Sigmoid colon (tissue), 4 donors: ENCODE measurements around the gene PCDHGA5.

Experiments used
- CTCF ChIP-seq, 4 experiments: fragments of 450-650 bp in 3 of 4; fragments of 200-600 bp in 1 of 4; IDR thresholded peaks; one replicate each; pipeline ENCODE4 v1.5.1; 2016 to 2019; ENCODE audit warnings: antibody characterized with exemption in 4 of 4, mild to moderate bottlenecking in 3 of 4, moderate library complexity in 2 of 4
- EP300 ChIP-seq, 4 donors: sonication (generic); formaldehyde crosslinking; IDR thresholded peaks; one replicate each; pipeline ENCODE4 v1.6.1; 2017; ENCODE audit warnings: antibody characterized with exemption in 4 of 4
- POLR2A ChIP-seq, 2 donors: fragments of 450-650 bp; IDR thresholded peaks; one replicate each; pipeline ENCODE4 v1.6.1; 2016; ENCODE audit warnings: antibody characterized with exemption in 2 of 2, mild to moderate bottlenecking in 2 of 2, moderate library complexity in 2 of 2

GRCh38 chr5:141366016-141366896 lies 2.3 kb downstream of the PCDHGA5 start:
- TF ChIP-seq POLR2A (IDR thresholded peaks at IDR 0.05) (no peak), CTCF (IDR thresholded peaks at IDR 0.05) (no peak), EP300 (IDR thresholded peaks at IDR 0.05) (no peak)
